Mesenchymal stem cell (in vitro differentiated cells and primary cell): ENCODE data around the gene ARFRP1.

Experiments used
- DNase-seq: peaks from one replicate; pipeline ENCODE4 v3.0.0-alpha.2; 2013
- H2AFZ ChIP-seq: one replicate; pipeline ENCODE4 v1.6.1; 2013; ENCODE audit warnings: low read depth, mild to moderate bottlenecking, control low read depth, inconsistent platforms, low read length, moderate library complexity
- H2AK5ac ChIP-seq: 2 replicates; pipeline ENCODE4 v1.6.1; 2013; ENCODE audit warnings: low read length, moderate library complexity, mild to moderate bottlenecking, inconsistent platforms; ENCODE audit not compliant: severe bottlenecking
- H2BK120ac ChIP-seq: one replicate; pipeline ENCODE4 v1.6.1; 2013; ENCODE audit warnings: low read depth, mild to moderate bottlenecking, inconsistent platforms, low read length, moderate library complexity
- H2BK12ac ChIP-seq, 2 experiments: one replicate each; pipeline ENCODE4 v1.6.1; 2013; ENCODE audit warnings: inconsistent platforms in 2 of 2, low read length in 2 of 2, mild to moderate bottlenecking in 2 of 2, moderate library complexity in 2 of 2, control low read depth in 1 of 2
- H2BK15ac ChIP-seq: one replicate; pipeline ENCODE4 v1.6.1; 2013; ENCODE audit warnings: mild to moderate bottlenecking, low read depth, inconsistent platforms; ENCODE audit not compliant: poor library complexity, severe bottlenecking
- H2BK5ac ChIP-seq: 2 replicates; pipeline ENCODE4 v1.6.1; 2013; ENCODE audit warnings: low read depth, mild to moderate bottlenecking, low read length, control low read depth, inconsistent platforms; ENCODE audit not compliant: poor library complexity, severe bottlenecking
- H3K14ac ChIP-seq, 2 experiments: one replicate each; pipeline ENCODE4 v1.6.1; 2013; ENCODE audit warnings: inconsistent platforms in 2 of 2, low read length in 2 of 2, control low read depth in 1 of 2, mild to moderate bottlenecking in 1 of 2, moderate library complexity in 1 of 2
- H3K18ac ChIP-seq, 2 experiments: one replicate each; pipeline ENCODE4 v1.6.1; 2013; ENCODE audit warnings: inconsistent platforms in 2 of 2, low read length in 2 of 2, control low read depth in 1 of 2, low read depth in 1 of 2, mild to moderate bottlenecking in 1 of 2
- H3K23ac ChIP-seq, 2 experiments: one replicate each; pipeline ENCODE4 v1.6.1; 2013; ENCODE audit warnings: inconsistent platforms in 2 of 2, low read length in 2 of 2, mild to moderate bottlenecking in 2 of 2, moderate library complexity in 2 of 2, control low read depth in 1 of 2
- H3K27ac ChIP-seq: 2 replicates; pipeline ENCODE4 v1.5.1; 2013; ENCODE audit warnings: mild to moderate bottlenecking, moderate library complexity, low read length, control low read depth, inconsistent platforms; ENCODE audit not compliant: poor library complexity, severe bottlenecking
- H3K27me3 ChIP-seq, 2 experiments: 2 replicates each; pipeline versions ENCODE4 v1.6.1 to v1.7.0; 2013; ENCODE audit warnings: low read length in 2 of 2, mild to moderate bottlenecking in 2 of 2, moderate library complexity in 2 of 2, control low read depth in 1 of 2, inconsistent platforms in 1 of 2; ENCODE audit not compliant: control insufficient read depth in 1 of 2, insufficient read depth in 1 of 2
- H3K36me3 ChIP-seq, 2 experiments: 2 replicates each; pipeline versions ENCODE4 v1.6.1 to v1.7.0; 2013; ENCODE audit warnings: low read length in 2 of 2, control low read depth in 1 of 2, inconsistent platforms in 1 of 2, low read depth in 1 of 2, mild to moderate bottlenecking in 1 of 2; ENCODE audit not compliant: insufficient read depth in 2 of 2, control insufficient read depth in 1 of 2
- H3K4ac ChIP-seq, 2 experiments: one replicate each; pipeline ENCODE4 v1.6.1; 2013; ENCODE audit warnings: inconsistent platforms in 2 of 2, low read length in 2 of 2, mild to moderate bottlenecking in 2 of 2, moderate library complexity in 2 of 2, control low read depth in 1 of 2, low read depth in 1 of 2
- H3K4me1 ChIP-seq: 2 replicates; pipeline ENCODE4 v1.6.1; 2013; ENCODE audit warnings: low read depth, low read length, control low read depth; ENCODE audit not compliant: control insufficient read depth, insufficient read depth
- H3K4me2 ChIP-seq: 2 replicates; pipeline ENCODE4 v1.6.1; 2013; ENCODE audit warnings: low read length, mild to moderate bottlenecking, inconsistent platforms; ENCODE audit not compliant: poor library complexity, severe bottlenecking
- H3K4me3 ChIP-seq, 2 experiments: 2 replicates each; pipeline versions ENCODE4 v1.5.1 to v1.7.0; 2013; ENCODE audit warnings: low read length in 2 of 2, mild to moderate bottlenecking in 2 of 2, control low read depth in 1 of 2, low read depth in 1 of 2; ENCODE audit not compliant: insufficient read depth in 1 of 2
- H3K79me1 ChIP-seq: replicated peaks from 2 replicates; pipeline ENCODE4 v1.6.1; 2013; ENCODE audit warnings: mild to moderate bottlenecking, control low read depth, low read length, inconsistent platforms; ENCODE audit not compliant: poor library complexity, severe bottlenecking
- H3K9ac ChIP-seq: 2 replicates; pipeline ENCODE4 v1.7.0; 2013; ENCODE audit warnings: mild to moderate bottlenecking, low read length, moderate library complexity
- H3K9me3 ChIP-seq: 2 replicates; pipeline ENCODE4 v1.7.0; 2013; ENCODE audit warnings: mild to moderate bottlenecking, low read length; ENCODE audit not compliant: control insufficient read depth
- H4K8ac ChIP-seq: one replicate; pipeline ENCODE4 v1.6.1; 2013; ENCODE audit warnings: inconsistent platforms, mild to moderate bottlenecking, low read length, moderate library complexity
- H4K91ac ChIP-seq: one replicate; pipeline ENCODE4 v1.6.1; 2013; ENCODE audit warnings: mild to moderate bottlenecking, low read length, inconsistent platforms
- WGBS: methylation state at CpG from one replicate; pipeline ENCODE4 v1.1.7; 2013; ENCODE audit warnings: mixed read lengths; 5-methylcytosine and 5-hydroxymethylcytosine counted together

The ARFRP1 gene

GRCh38 chr20:63701329-63702035 is 6.3 kb downstream of the ARFRP1 start:
- Histone ChIP-seq H3K4me2 (no peak overlapping the region), H3K4ac (no peak overlapping the region), H2BK5ac (no peak overlapping the region), H4K91ac (peak overlapping the region; percentile 73), H3K14ac (no peak overlapping the region), H2AFZ (no peak overlapping the region), H3K9me3 (no peaks in the 10 kb centered on the region), H2BK12ac (peak overlapping the region; percentile 38 to 44), H3K23ac (no peak overlapping the region), H2BK120ac (no peak overlapping the region), H3K4me1 (peaks cover 74% of the 10 kb centered on the region), H2AK5ac (peak overlapping the region; percentile 73), H2BK15ac (peak overlapping the region; percentile 19), H4K8ac (peak overlapping the region; percentile 14), H3K18ac (no peak overlapping the region), H3K36me3 (peaks cover 34 to 74% of the 10 kb centered on the region in 2 experiments), H3K27me3 (no peaks in the 10 kb centered on the region), H3K27ac (no peak overlapping the region), H3K79me1 (peaks cover 34% of the 10 kb centered on the region), H3K4me3 (no peak overlapping the region), H3K9ac (no peak overlapping the region)
- 90% methylated on average over 14 of the region's 14 CpGs for WGBS
- DNase-seq, result no peak

GRCh38 chr20:63701051-63701328 is 6.8 kb downstream of the ARFRP1 start:
- Histone ChIP-seq H3K4me3 (no peak overlapping the region), H3K14ac (no peak overlapping the region), H3K23ac (no peak overlapping the region), H3K18ac (no peak overlapping the region), H3K36me3 (peaks cover 29 to 72% of the 10 kb centered on the region in 2 experiments), H3K27ac (no peak overlapping the region), H2BK120ac (no peak overlapping the region), H3K4ac (no peak overlapping the region), H2BK15ac (no peak overlapping the region), H3K4me1 (peaks cover 74% of the 10 kb centered on the region), H3K4me2 (no peak overlapping the region), H2BK12ac (no peak overlapping the region), H2AK5ac (peak overlapping the region; percentile 73), H4K8ac (no peak overlapping the region), H3K9me3 (no peaks in the 10 kb centered on the region), H4K91ac (no peak overlapping the region), H2BK5ac (no peak overlapping the region), H3K9ac (no peak overlapping the region), H2AFZ (no peak overlapping the region), H3K79me1 (peaks cover 34% of the 10 kb centered on the region), H3K27me3 (no peaks in the 10 kb centered on the region)
- WGBS, result 72% methylated on average over 5 of the region's 5 CpGs
- no peak for DNase-seq

GRCh38 chr20:63700199-63701050 is 7.4 kb downstream of the ARFRP1 start:
- peak overlapping the region; percentile 100 for H4K91ac ChIP-seq
- H4K8ac ChIP-seq, result peak overlapping the region; percentile 0
- H2BK5ac ChIP-seq, result peak overlapping the region; percentile 85
- peaks cover 23 to 72% of the 10 kb centered on the region in 2 experiments for H3K36me3 ChIP-seq
- peak overlapping the region; percentile 87 to 93 for H3K18ac ChIP-seq
- H3K27ac ChIP-seq, result peak overlapping the region; percentile 90
- no peak overlapping the region for H3K14ac ChIP-seq
- peak overlapping the region; percentile 98 for H2BK120ac ChIP-seq
- H3K27me3 ChIP-seq, result no peaks in the 10 kb centered on the region
- peak overlapping the region; percentile 81 for H2BK15ac ChIP-seq
- H3K4me3 ChIP-seq, result no peak overlapping the region
- peak overlapping the region; percentile 29 to 98 for H2BK12ac ChIP-seq
- H3K4me1 ChIP-seq, result peaks cover 78% of the 10 kb centered on the region
- H3K4ac ChIP-seq, result peak overlapping the region; percentile 90 to 93
- peak overlapping the region; percentile 99 for H2AK5ac ChIP-seq
- WGBS, result 94% methylated on average over 38 of the region's 43 CpGs
- H2AFZ ChIP-seq, result no peak overlapping the region
- H3K23ac ChIP-seq, result no peak overlapping the region
- no peak overlapping the region for H3K4me2 ChIP-seq
- DNase-seq, result no peak
- H3K9ac ChIP-seq, result peak overlapping the region; percentile 70
- no peaks in the 10 kb centered on the region for H3K9me3 ChIP-seq
- peaks cover 34% of the 10 kb centered on the region for H3K79me1 ChIP-seq
